CD14-positive monocyte (primary cell): ENCODE results near the gene MRPL23. TPM values are rescaled to one million over a fixed set of nuclear protein-coding genes. Genes with fewer than 3 reads are reported as not detected.

ENCODE experiments used
- DNase-seq, 3 donors: peaks; one replicate each; pipeline ENCODE4 v3.0.0-alpha.2; 2011 to 2022
- H2AFZ ChIP-seq: 2 replicates; pipeline ENCODE4 v1.6.0; 2012; ENCODE audit warnings: mild to moderate bottlenecking, low read depth, low read length, inconsistent platforms; ENCODE audit not compliant: insufficient read depth, poor library complexity, severe bottlenecking
- H3K27ac ChIP-seq, 2 donors: 1 replicate in 1 of 2; 2 replicates in 1 of 2; pipeline ENCODE4 v1.5.1; 2012 to 2013; ENCODE audit warnings: low read length in 2 of 2, control low read depth in 1 of 2, inconsistent platforms in 1 of 2, low read depth in 1 of 2, mild to moderate bottlenecking in 1 of 2
- H3K27me3 ChIP-seq, 2 donors: one replicate each; pipeline versions ENCODE4 v1.6.0 to v1.6.1; 2011 to 2013; ENCODE audit warnings: low read length in 2 of 2; ENCODE audit not compliant: control insufficient read depth in 2 of 2, insufficient read depth in 2 of 2
- H3K36me3 ChIP-seq, 2 donors: replicated peaks in 1 of 2; 1 replicate in 1 of 2; 2 replicates in 1 of 2; pipeline versions ENCODE4 v1.5.1 to v1.6.1; 2012 to 2013; ENCODE audit warnings: low read length in 2 of 2, control low read depth in 1 of 2, inconsistent platforms in 1 of 2, mild to moderate bottlenecking in 1 of 2; ENCODE audit not compliant: insufficient read depth in 2 of 2, control insufficient read depth in 1 of 2
- H3K4me1 ChIP-seq, 2 donors: 1 replicate in 1 of 2; 2 replicates in 1 of 2; pipeline versions ENCODE4 v1.5.1 to v1.6.1; 2012 to 2013; ENCODE audit warnings: low read length in 2 of 2, control low read depth in 1 of 2, inconsistent platforms in 1 of 2, mild to moderate bottlenecking in 1 of 2, moderate library complexity in 1 of 2; ENCODE audit not compliant: insufficient read depth in 2 of 2, control insufficient read depth in 1 of 2
- H3K4me2 ChIP-seq: replicated peaks from 2 replicates; pipeline ENCODE3; 2012; ENCODE audit warnings: low read length, moderate library complexity, mild to moderate bottlenecking; ENCODE audit not compliant: poor library complexity, severe bottlenecking; ENCODE audit errors: extremely low read depth
- H3K4me3 ChIP-seq, 3 experiments: fragments of 200-600 bp in 1 of 3; sonication (generic) in 1 of 3; replicated peaks in 1 of 3; 1 replicate in 2 of 3; 2 replicates in 1 of 3; pipeline ENCODE4 v1.5.1; 2011 to 2013; ENCODE audit warnings: low read length in 3 of 3, mild to moderate bottlenecking in 3 of 3, control low read depth in 2 of 3, low read depth in 2 of 3, inconsistent platforms in 1 of 3, moderate library complexity in 1 of 3
- H3K79me2 ChIP-seq: 2 replicates; pipeline ENCODE4 v1.6.0; 2012; ENCODE audit warnings: mild to moderate bottlenecking, control low read depth, inconsistent platforms, low read length, moderate library complexity; ENCODE audit not compliant: insufficient read depth
- H3K9ac ChIP-seq: 2 replicates; pipeline ENCODE4 v1.6.0; 2017; ENCODE audit warnings: low read length, mild to moderate bottlenecking; ENCODE audit not compliant: insufficient read depth, poor library complexity, severe bottlenecking
- H3K9me3 ChIP-seq, 2 donors: replicated peaks in 1 of 2; 1 replicate in 1 of 2; 2 replicates in 1 of 2; pipeline versions ENCODE4 v1.5.1 to v1.6.1; 2012 to 2013; ENCODE audit warnings: low read length in 2 of 2, control low read depth in 1 of 2; ENCODE audit not compliant: control insufficient read depth in 1 of 2, insufficient read depth in 1 of 2
- H4K20me1 ChIP-seq: 2 replicates; pipeline ENCODE4 v1.6.0; 2012; ENCODE audit warnings: mild to moderate bottlenecking, low read length, control low read depth, moderate library complexity; ENCODE audit not compliant: insufficient read depth
- H3K27ac Mint-ChIP-seq, 7 donors: one replicate each; pipeline ENCODE4 v1.8.0; 2020; ENCODE audit warnings: mild to moderate bottlenecking in 7 of 7, mixed read lengths in 7 of 7, moderate library complexity in 6 of 7, inconsistent platforms in 2 of 7
- H3K27me3 Mint-ChIP-seq, 3 donors: one replicate each; pipeline ENCODE4 v1.8.0; 2021 to 2022; ENCODE audit warnings: low read depth in 3 of 3, mild to moderate bottlenecking in 3 of 3, mixed read lengths in 3 of 3, moderate library complexity in 3 of 3, inconsistent platforms in 1 of 3
- H3K36me3 Mint-ChIP-seq, 2 donors: one replicate each; pipeline ENCODE4 v1.8.0; 2020; ENCODE audit warnings: mixed read lengths in 2 of 2, inconsistent platforms in 1 of 2, mild to moderate bottlenecking in 1 of 2
- H3K4me1 Mint-ChIP-seq: one replicate; pipeline ENCODE4 v1.8.0; 2020; ENCODE audit warnings: mild to moderate bottlenecking, mixed read lengths
- H3K4me3 Mint-ChIP-seq, 2 donors: one replicate each; pipeline ENCODE4 v1.8.0; 2020; ENCODE audit warnings: mild to moderate bottlenecking in 2 of 2, mixed read lengths in 2 of 2, moderate library complexity in 1 of 2
- H3K9me3 Mint-ChIP-seq, 7 donors: one replicate each; pipeline ENCODE4 v1.8.0; 2020 to 2022; ENCODE audit warnings: mixed read lengths in 7 of 7, mild to moderate bottlenecking in 6 of 7, moderate library complexity in 6 of 7, inconsistent platforms in 2 of 7
- WGBS: methylation state at CpG from one replicate; pipeline ENCODE4 v1.1.5; 2013; ENCODE audit warnings: missing lambda C conversion rate; ENCODE audit not compliant: insufficient coverage; 5-methylcytosine and 5-hydroxymethylcytosine counted together
- intact Hi-C, 2 donors: fragments of 100-400 bp; cut with micrococcal nuclease; formaldehyde crosslinking; loops; one replicate each; pipeline versions ENCODE4 v1.15.0 to v1.15.1; 2023
- polyA plus RNA-seq, 3 donors: library from polyadenylated mRNA; depleted of rRNA in 1 of 3; unstranded in 2 of 3; stranded (reverse) in 1 of 3; fragments of 300-500 nt in 2 of 3; fragments of >200 nt in 1 of 3; fragmentation: Illumina TruSeq in 2 of 3; gene quantifications; 1 replicate in 2 of 3; 2 replicates in 1 of 3; pipeline ENCODE4 v1.2.3, GENCODE V29; 2012 to 2021
- TF ChIP-seq, protein P1 (sequence below): fragments of 200-600 bp; IDR thresholded peaks from one replicate; pipeline ENCODE4 v1.8.0; 2022; ENCODE audit warnings: antibody characterized with exemption, mild to moderate bottlenecking

The MRPL23 gene
- polyA plus RNA-seq, 3 donors, result 19.3 to 109 (median 51.1) TPM

- WGBS, result no CpG with 5 or more reads among the region's 15 CpGs
- no peaks in the 10 kb centered on the region for H3K36me3 Mint-ChIP-seq
These were observed 2.8 kb downstream of the MRPL23 start for GRCh38 chr11:1949922-1950321.

DNA sequence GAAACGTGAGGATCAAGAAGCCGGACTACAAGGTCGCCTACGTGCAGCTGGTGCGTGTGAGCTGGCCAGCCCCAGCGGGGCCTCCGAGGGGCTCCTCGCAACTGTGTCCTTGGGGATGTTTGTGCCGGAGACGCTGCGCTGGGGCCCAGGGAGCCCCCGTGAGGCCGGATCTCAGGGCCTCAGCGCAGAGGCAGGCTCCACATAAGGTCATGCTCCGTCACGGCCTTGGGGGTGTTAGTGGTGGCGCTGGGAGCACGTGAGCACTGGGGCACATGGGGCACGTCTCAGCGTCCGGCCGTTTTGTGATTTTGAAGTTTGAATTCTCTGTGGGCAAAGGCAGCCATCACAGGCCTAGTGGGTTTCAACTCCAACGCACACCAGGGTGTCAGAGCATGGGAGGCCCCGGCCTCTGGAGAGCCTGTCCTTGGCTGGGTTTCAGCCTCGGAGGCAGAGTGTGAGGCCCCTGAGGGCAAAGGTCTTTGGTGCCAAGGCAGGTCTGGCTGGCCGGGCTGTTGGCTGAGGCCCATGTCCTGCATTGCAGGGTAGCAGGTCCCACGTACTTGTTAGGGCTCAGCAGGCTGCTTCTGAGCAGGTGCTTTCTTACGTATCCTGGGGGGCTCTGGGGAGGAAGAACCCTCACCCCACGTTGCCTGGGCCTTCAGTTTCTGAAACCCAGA, 5.8 kb downstream of the MRPL23 start:
- Mint-ChIP-seq H3K9me3 (no peaks in the 10 kb centered on the region), H3K36me3 (no peaks in the 10 kb centered on the region), H3K27ac (no peak overlapping the region), H3K4me3 (no peak overlapping the region), H3K4me1 (no peaks in the 10 kb centered on the region), H3K27me3 (no peaks in the 10 kb centered on the region)
- Histone ChIP-seq H3K4me2 (no peak overlapping the region), H3K9ac (no peak overlapping the region), H3K79me2 (no peaks in the 10 kb centered on the region), H3K27ac (no peak overlapping the region), H3K27me3 (no peaks in the 10 kb centered on the region), H3K9me3 (no peaks in the 10 kb centered on the region), H4K20me1 (no peaks in the 10 kb centered on the region), H3K4me3 (no peak overlapping the region), H3K4me1 (no peaks in the 10 kb centered on the region), H2AFZ (no peak overlapping the region), H3K36me3 (no peaks in the 10 kb centered on the region)
- no CpG with 5 or more reads among the region's 29 CpGs for WGBS
- intact Hi-C loops, result no loop called here
- TF ChIP-seq, protein P1, sequence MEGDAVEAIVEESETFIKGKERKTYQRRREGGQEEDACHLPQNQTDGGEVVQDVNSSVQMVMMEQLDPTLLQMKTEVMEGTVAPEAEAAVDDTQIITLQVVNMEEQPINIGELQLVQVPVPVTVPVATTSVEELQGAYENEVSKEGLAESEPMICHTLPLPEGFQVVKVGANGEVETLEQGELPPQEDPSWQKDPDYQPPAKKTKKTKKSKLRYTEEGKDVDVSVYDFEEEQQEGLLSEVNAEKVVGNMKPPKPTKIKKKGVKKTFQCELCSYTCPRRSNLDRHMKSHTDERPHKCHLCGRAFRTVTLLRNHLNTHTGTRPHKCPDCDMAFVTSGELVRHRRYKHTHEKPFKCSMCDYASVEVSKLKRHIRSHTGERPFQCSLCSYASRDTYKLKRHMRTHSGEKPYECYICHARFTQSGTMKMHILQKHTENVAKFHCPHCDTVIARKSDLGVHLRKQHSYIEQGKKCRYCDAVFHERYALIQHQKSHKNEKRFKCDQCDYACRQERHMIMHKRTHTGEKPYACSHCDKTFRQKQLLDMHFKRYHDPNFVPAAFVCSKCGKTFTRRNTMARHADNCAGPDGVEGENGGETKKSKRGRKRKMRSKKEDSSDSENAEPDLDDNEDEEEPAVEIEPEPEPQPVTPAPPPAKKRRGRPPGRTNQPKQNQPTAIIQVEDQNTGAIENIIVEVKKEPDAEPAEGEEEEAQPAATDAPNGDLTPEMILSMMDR, result no peak
- no peak for DNase-seq

More at GRCh38 chr11:1949922-1950321, 2.8 kb downstream of the MRPL23 start:
- no peak overlapping the region for H2AFZ ChIP-seq
- H3K27me3 ChIP-seq, result no peaks in the 10 kb centered on the region
- H3K4me3 ChIP-seq, result no peak overlapping the region
- H3K36me3 ChIP-seq, result no peaks in the 10 kb centered on the region
- no peaks in the 10 kb centered on the region for H3K9me3 Mint-ChIP-seq
- no peaks in the 10 kb centered on the region for H3K4me1 ChIP-seq
- H3K79me2 ChIP-seq, result no peaks in the 10 kb centered on the region
- H3K27ac Mint-ChIP-seq, result no peak overlapping the region
- no peak for DNase-seq
- H4K20me1 ChIP-seq, result no peaks in the 10 kb centered on the region
- intact Hi-C loops, result no loop called here
- H3K9ac ChIP-seq, result no peak overlapping the region
- H3K4me3 Mint-ChIP-seq, result no peak overlapping the region
- no peak overlapping the region for H3K27ac ChIP-seq
- TF ChIP-seq, protein P1, result no peak
- H3K27me3 Mint-ChIP-seq, result no peaks in the 10 kb centered on the region
- no peak overlapping the region for H3K4me2 ChIP-seq
- H3K4me1 Mint-ChIP-seq, result no peaks in the 10 kb centered on the region
- no peaks in the 10 kb centered on the region for H3K9me3 ChIP-seq
